D721Med (cell line): ENCODE measurements around the gene ENPP3.

Experiments used
- DNase-seq: peaks from one replicate; pipeline ENCODE4 v3.0.0; 2011; ENCODE audit warnings: low spot score; ENCODE audit not compliant: insufficient read length
- FAIRE-seq: peaks from 2 replicates; lab custom pipeline; 2011; peaks lifted over from hg19 to GRCh38; lab: Jason Lieb, UNC
- TF ChIP-seq, protein P1 (sequence below): IDR thresholded peaks from 2 replicates; pipeline ENCODE4 v1.5.1; 2012; ENCODE audit warnings: mild to moderate bottlenecking, control low read depth; ENCODE audit not compliant: insufficient read depth; ENCODE audit errors: missing control alignments

The ENPP3 gene

DNA sequence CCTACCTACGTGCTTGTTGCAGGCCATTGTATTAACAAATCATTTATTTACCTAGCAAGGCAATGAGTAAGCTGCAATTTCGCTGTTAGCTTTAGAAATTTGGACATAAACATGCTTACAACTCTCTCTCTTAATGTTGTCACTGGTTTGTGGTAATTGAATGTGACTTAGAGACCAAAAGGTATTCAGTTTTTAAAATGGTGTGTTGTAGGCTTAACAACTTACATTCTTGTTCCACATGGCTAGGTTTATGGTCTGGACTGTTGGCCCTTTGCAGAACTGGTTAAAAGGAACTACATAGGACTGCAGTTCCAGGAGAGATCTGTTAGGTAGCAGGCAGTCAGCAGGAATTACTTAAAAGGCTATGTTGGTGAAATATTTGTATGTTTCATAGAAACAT is 84.1 kb downstream of the ENPP3 start:
- no peak for DNase-seq
- TF ChIP-seq, protein P1, sequence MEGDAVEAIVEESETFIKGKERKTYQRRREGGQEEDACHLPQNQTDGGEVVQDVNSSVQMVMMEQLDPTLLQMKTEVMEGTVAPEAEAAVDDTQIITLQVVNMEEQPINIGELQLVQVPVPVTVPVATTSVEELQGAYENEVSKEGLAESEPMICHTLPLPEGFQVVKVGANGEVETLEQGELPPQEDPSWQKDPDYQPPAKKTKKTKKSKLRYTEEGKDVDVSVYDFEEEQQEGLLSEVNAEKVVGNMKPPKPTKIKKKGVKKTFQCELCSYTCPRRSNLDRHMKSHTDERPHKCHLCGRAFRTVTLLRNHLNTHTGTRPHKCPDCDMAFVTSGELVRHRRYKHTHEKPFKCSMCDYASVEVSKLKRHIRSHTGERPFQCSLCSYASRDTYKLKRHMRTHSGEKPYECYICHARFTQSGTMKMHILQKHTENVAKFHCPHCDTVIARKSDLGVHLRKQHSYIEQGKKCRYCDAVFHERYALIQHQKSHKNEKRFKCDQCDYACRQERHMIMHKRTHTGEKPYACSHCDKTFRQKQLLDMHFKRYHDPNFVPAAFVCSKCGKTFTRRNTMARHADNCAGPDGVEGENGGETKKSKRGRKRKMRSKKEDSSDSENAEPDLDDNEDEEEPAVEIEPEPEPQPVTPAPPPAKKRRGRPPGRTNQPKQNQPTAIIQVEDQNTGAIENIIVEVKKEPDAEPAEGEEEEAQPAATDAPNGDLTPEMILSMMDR, result no peak

DNA sequence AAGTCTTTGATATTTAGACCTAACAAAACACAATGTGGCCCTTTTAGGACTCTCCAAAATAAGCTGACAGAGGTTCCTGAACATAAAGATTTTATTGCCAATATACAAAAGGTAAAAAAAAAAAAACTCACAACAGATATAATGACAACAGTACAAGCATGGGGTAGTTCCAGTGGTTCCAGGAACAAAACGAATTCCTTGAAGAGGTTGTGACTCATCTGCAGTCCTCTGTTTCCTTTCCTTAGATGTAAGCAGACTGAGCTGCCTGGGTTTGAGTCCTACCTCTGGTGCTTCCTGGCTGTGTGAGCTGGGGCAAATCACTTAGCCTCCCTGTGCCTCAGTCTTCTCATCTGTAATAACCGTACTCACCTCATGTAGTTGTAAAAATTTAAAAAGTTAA is 87.0 kb downstream of the ENPP3 start:
- no peak for DNase-seq
- FAIRE-seq, result no peak
- TF ChIP-seq, protein P1, result no peak

More for the DNA sequence above, 84.1 kb downstream of the ENPP3 start:
- FAIRE-seq, result no peak

DNA sequence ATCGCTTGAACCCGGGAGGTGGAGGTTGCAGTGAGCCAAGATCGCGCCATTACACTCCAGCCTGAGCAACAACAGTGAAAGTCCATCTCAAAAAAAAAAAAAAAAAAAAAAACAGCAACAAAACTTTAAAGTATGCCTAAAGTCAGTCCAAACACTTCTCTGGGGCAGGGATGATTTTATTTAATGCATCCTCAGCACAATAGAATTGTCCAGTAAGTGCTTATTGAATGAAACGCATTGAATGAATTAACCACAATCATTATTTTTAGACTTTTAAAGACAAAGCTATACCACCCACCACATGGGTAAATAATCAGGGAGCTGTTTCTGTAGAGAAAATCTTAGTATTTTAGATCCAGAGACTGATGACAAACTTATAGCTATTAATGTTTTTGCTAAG is 90.4 kb downstream of the ENPP3 start:
- FAIRE-seq (no peak), DNase-seq (no peak)
- TF ChIP-seq, protein P1, result no peak

DNA sequence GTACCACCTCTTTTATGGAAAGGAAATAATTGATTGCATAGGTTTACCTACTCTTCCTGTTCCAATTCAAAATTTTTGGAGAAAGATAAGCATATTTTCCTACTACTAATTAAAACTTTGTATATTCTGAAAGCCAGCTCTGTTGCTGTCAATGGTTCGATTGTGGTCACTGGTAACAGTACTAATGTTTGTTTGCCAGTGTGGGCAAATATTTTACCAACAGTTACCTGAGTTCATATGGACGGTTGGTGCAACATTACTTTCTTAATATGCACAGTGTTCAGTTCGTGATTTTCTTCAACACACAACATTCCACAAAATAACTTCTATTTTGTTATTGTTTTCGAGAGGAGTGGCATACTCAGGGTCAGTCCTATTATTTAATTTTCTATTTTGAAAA is 90.8 kb downstream of the ENPP3 start:
- no peak for DNase-seq
- TF ChIP-seq, protein P1, result no peak
- no peak for FAIRE-seq

GRCh38 chr6:131728296-131728939 is 91.3 kb downstream of the ENPP3 start:
- no peak for FAIRE-seq
- TF ChIP-seq, protein P1, result no peak
- no peak for DNase-seq

DNA sequence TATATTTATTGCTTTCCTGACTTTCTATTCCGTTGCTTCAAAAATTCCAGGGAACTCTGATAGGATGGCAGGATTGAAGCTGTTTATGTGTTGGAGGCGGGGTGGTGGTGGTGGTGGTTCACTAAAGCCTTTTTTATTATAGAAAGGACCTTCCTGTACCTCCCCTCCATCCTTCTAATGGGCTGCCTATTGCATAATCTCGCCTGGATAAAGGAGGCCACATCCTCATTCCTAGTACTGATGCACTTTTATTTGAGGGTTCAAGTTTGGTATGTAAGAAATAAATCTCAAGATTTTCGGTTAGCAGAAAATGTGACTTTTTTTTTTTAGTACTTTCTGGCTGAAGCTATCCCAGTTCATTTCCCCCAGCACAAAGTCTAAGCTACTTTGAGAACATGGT is 92.4 kb downstream of the ENPP3 start:
- DNase-seq, result no peak
- TF ChIP-seq, protein P1, result no peak
- no peak for FAIRE-seq

- FAIRE-seq, result no peak
- TF ChIP-seq, protein P1, result no peak
- no peak for DNase-seq
Measured at GRCh38 chr6:131730264-131730663, 93.2 kb downstream of the ENPP3 start.
